Liver (tissue), 9 donors: ENCODE results near the gene NGRN. TPM values are rescaled to one million over a fixed set of nuclear protein-coding genes. Genes with fewer than 3 reads are reported as not detected.
"Not testable (repeated sequence)": the region's sequence is repeated elsewhere in the genome, so short reads cannot be mapped to it uniquely, and the experiment has no call there.

Experiments
- DNase-seq: peaks from one replicate; pipeline ENCODE4 v3.0.0-alpha.2; 2017; ENCODE audit warnings: low spot score
- H3K27ac ChIP-seq, 2 donors: one replicate each; pipeline ENCODE4 v1.7.0; 2013; ENCODE audit warnings: inconsistent platforms in 2 of 2, low read length in 2 of 2, control low read depth in 1 of 2, low read depth in 1 of 2, mild to moderate bottlenecking in 1 of 2
- H3K27me3 ChIP-seq, 4 donors: one replicate each; pipeline versions ENCODE4 v1.6.1 to v1.7.0; 2013; ENCODE audit warnings: low read length in 3 of 4, inconsistent platforms in 1 of 4, mild to moderate bottlenecking in 1 of 4, moderate library complexity in 1 of 4; ENCODE audit not compliant: control insufficient read depth in 4 of 4, insufficient read depth in 4 of 4
- H3K36me3 ChIP-seq, 4 donors: one replicate each; pipeline versions ENCODE4 v1.6.1 to v1.7.0; 2013; ENCODE audit warnings: low read length in 3 of 4, mild to moderate bottlenecking in 3 of 4, low read depth in 1 of 4, moderate library complexity in 1 of 4; ENCODE audit not compliant: control insufficient read depth in 4 of 4, insufficient read depth in 3 of 4
- H3K4me1 ChIP-seq, 4 donors: one replicate each; pipeline versions ENCODE4 v1.6.1 to v1.7.0; 2013; ENCODE audit warnings: low read length in 3 of 4, mild to moderate bottlenecking in 3 of 4, moderate library complexity in 1 of 4; ENCODE audit not compliant: control insufficient read depth in 4 of 4, insufficient read depth in 4 of 4
- H3K4me3 ChIP-seq, 3 donors: one replicate each; pipeline versions ENCODE4 v1.6.1 to v1.7.0; 2013; ENCODE audit warnings: low read length in 3 of 3, control low read depth in 1 of 3, low read depth in 1 of 3, mild to moderate bottlenecking in 1 of 3
- H3K9ac ChIP-seq, 2 donors: one replicate each; pipeline ENCODE4 v1.7.0; 2013; ENCODE audit warnings: low read length in 2 of 2, mild to moderate bottlenecking in 2 of 2, moderate library complexity in 2 of 2, control low read depth in 1 of 2, low read depth in 1 of 2
- H3K9me3 ChIP-seq, 4 donors: one replicate each; pipeline versions ENCODE4 v1.6.1 to v1.7.0; 2013; ENCODE audit warnings: low read length in 3 of 4; ENCODE audit not compliant: control insufficient read depth in 4 of 4
- ATF3 ChIP-seq: IDR thresholded peaks from 2 replicates; pipeline ENCODE4 v1.6.1; 2016; ENCODE audit warnings: antibody characterized with exemption
- FOXA2 ChIP-seq: IDR thresholded peaks from 2 replicates; pipeline ENCODE4 v1.6.1; 2016; ENCODE audit warnings: antibody characterized with exemption
- HNF4A ChIP-seq, 2 donors: conservative IDR thresholded peaks; 2 replicates each; pipeline ENCODE4 v1.6.1; 2016; ENCODE audit warnings: antibody characterized with exemption in 2 of 2, mild to moderate bottlenecking in 2 of 2
- HNF4G ChIP-seq: IDR thresholded peaks from 2 replicates; pipeline ENCODE4 v1.6.1; 2016; ENCODE audit warnings: antibody characterized with exemption
- JUND ChIP-seq, 2 donors: IDR thresholded peaks; 2 replicates each; pipeline ENCODE4 v1.6.1; 2016; ENCODE audit warnings: antibody characterized with exemption in 2 of 2
- MAX ChIP-seq: IDR thresholded peaks from 2 replicates; pipeline ENCODE4 v1.6.1; 2016; ENCODE audit warnings: antibody characterized with exemption
- NR2F2 ChIP-seq: IDR thresholded peaks from 2 replicates; pipeline ENCODE4 v1.6.1; 2016; ENCODE audit warnings: antibody characterized with exemption
- REST ChIP-seq: IDR thresholded peaks from 2 replicates; pipeline ENCODE4 v1.6.1; 2016; ENCODE audit warnings: antibody characterized with exemption, mild to moderate bottlenecking
- RXRA ChIP-seq, 2 donors: IDR thresholded peaks; 2 replicates each; pipeline ENCODE4 v1.6.1; 2017 to 2018; ENCODE audit warnings: antibody characterized with exemption in 2 of 2, mild to moderate bottlenecking in 1 of 2
- SP1 ChIP-seq: IDR thresholded peaks from 2 replicates; pipeline ENCODE4 v1.6.1; 2018; ENCODE audit warnings: antibody characterized with exemption, mild to moderate bottlenecking
- TAF1 ChIP-seq: conservative IDR thresholded peaks from 2 replicates; pipeline ENCODE4 v1.6.1; 2016; ENCODE audit warnings: antibody characterized with exemption, mild to moderate bottlenecking
- YY1 ChIP-seq: IDR thresholded peaks from 2 replicates; pipeline ENCODE4 v1.6.1; 2016; ENCODE audit warnings: antibody characterized with exemption, mild to moderate bottlenecking
- WGBS: extraction: QIAGEN DNeasy Blood & Tissue Kit; methylation state at CpG from one replicate; pipeline ENCODE4 v1.1.7; 2013; 5-methylcytosine and 5-hydroxymethylcytosine counted together
- polyA plus RNA-seq, 2 donors: library from polyadenylated mRNA; stranded (reverse) in 1 of 2; unstranded in 1 of 2; fragments of 200-250 nt in 1 of 2; fragments of >200 nt in 1 of 2; fragmentation: Nextera tagmentation in 1 of 2; extraction: Ambion mirVana in 1 of 2; gene quantifications; one replicate each; pipeline versions ENCODE4 v1.2.1 to v1.2.3, GENCODE V29; 2013 to 2015
- total RNA-seq, 2 donors: library from RNA; depleted of rRNA; stranded (reverse); fragments of >200 nt; gene quantifications; one replicate each; pipeline ENCODE4 v1.2.3, GENCODE V29; 2014
- donor health status: healthy.
- donor health status: healthy.
- donor health status: healthy.
- donor health status: healthy.
- donor health status: healthy.

The NGRN gene
- total and polyA plus RNA-seq, 4 donors: 22.8 to 26.6 (median 24.9) TPM

- no peak for DNase-seq
- Histone ChIP-seq H3K9ac (no peak overlapping the region), H3K27me3 (no peaks in the 10 kb centered on the region), H3K4me3 (no peak overlapping the region), H3K9me3 (no peaks in the 10 kb centered on the region), H3K4me1 (no peaks in the 10 kb centered on the region), H3K27ac (no peak overlapping the region), H3K36me3 (no peaks in the 10 kb centered on the region)
- no peak for TF ChIP-seq RXRA (IDR thresholded peaks at IDR 0.05)
- WGBS: 76% methylated on average over 8 of the region's 8 CpGs
Observed at GRCh38 chr15:90301707-90302300, 36.3 kb downstream of the NGRN start.

DNA sequence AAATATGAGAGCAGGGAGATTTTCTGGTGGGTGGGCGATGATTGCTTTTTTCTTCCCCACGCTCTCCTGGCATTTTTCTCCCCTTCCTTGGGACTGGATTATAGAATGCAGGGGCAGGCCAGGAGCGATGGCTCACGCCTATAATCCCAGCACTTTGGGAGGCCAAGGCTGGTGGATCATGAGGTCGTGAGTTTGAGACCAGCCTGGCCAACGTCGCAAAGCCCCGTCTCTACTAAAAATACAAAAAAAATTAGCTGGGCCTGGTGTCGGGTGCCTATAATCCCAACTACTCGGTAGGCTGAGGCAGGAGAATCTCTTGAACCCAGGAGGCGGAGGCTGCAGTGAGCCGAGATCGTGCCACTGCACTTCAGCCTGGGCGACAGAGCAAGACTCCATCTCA is 39.9 kb downstream of the NGRN start:
- H3K27me3 ChIP-seq, H3K9ac ChIP-seq, DNase-seq, H3K27ac ChIP-seq, H3K36me3 ChIP-seq, H3K4me1 ChIP-seq, H3K9me3 ChIP-seq, H3K4me3 ChIP-seq: not testable (repeated sequence)
- WGBS: 96% methylated on average over 14 of the region's 14 CpGs

GRCh38 chr15:90305932-90306331 is 40.5 kb downstream of the NGRN start:
- no peak for TF ChIP-seq MAX
- no peak for TF ChIP-seq HNF4A (conservative IDR thresholded peaks at IDR 0.05)
- TF ChIP-seq ATF3: no peak
- WGBS: 84% methylated on average over 3 of the region's 3 CpGs
- no peak overlapping the region for H3K9ac ChIP-seq

GRCh38 chr15:90306560-90306959 is 41.1 kb downstream of the NGRN start:
- no peaks in the 10 kb centered on the region for H3K36me3 ChIP-seq
- 56% methylated on average over 6 of the region's 6 CpGs for WGBS
- no peak overlapping the region for H3K9ac ChIP-seq
- no peaks in the 10 kb centered on the region for H3K27me3 ChIP-seq
- DNase-seq: no peak
- H3K4me1 ChIP-seq: no peaks in the 10 kb centered on the region
- H3K4me3 ChIP-seq: no peak overlapping the region
- H3K9me3 ChIP-seq: no peaks in the 10 kb centered on the region
- H3K27ac ChIP-seq: no peak overlapping the region
- no peak for TF ChIP-seq REST
- no peak for TF ChIP-seq SP1
- no peak for TF ChIP-seq HNF4A (conservative IDR thresholded peaks at IDR 0.05)
- no peak for TF ChIP-seq MAX
- TF ChIP-seq YY1: no peak
- no peak for TF ChIP-seq FOXA2
- TF ChIP-seq NR2F2: no peak
- TF ChIP-seq TAF1: no peak
- TF ChIP-seq JUND (IDR thresholded peaks at IDR 0.05): no peak
- TF ChIP-seq HNF4G: no peak

More at GRCh38 chr15:90305932-90306331, 40.5 kb downstream of the NGRN start:
- no peaks in the 10 kb centered on the region for H3K27me3 ChIP-seq
- DNase-seq: no peak
- no peaks in the 10 kb centered on the region for H3K9me3 ChIP-seq
- H3K27ac ChIP-seq: no peak overlapping the region
- H3K4me3 ChIP-seq: no peak overlapping the region
- H3K36me3 ChIP-seq: no peaks in the 10 kb centered on the region
- no peaks in the 10 kb centered on the region for H3K4me1 ChIP-seq
